Breast epithelium (tissue), 4 donors: ENCODE data around the gene DNAJB13. TPM values are rescaled to one million over a fixed set of nuclear protein-coding genes. Genes with fewer than 3 reads are reported as not detected.
A peak's percentile ranks its signal among the peaks of the same experiment; 100 is the strongest.

Experiments
- DNase-seq, 2 donors: peaks; one replicate each; pipeline ENCODE4 v3.0.0-alpha.2; 2019; ENCODE audit warnings: low spot score in 2 of 2
- H3K27ac ChIP-seq, 2 donors: fragments of 200-600 bp; sonication (generic) in 1 of 2; one replicate each; pipeline ENCODE4 v1.5.1; 2016 to 2019; ENCODE audit warnings: mild to moderate bottlenecking in 1 of 2
- H3K27me3 ChIP-seq, 2 donors: fragments of 200-600 bp; sonication (generic) in 1 of 2; one replicate each; pipeline versions ENCODE4 v1.5.1 to v1.6.0; 2017 to 2019; ENCODE audit warnings: control low read depth in 1 of 2, mild to moderate bottlenecking in 1 of 2
- H3K36me3 ChIP-seq: fragments of 200-600 bp; one replicate; pipeline ENCODE4 v1.5.1; 2019
- H3K4me1 ChIP-seq, 2 donors: fragments of 200-600 bp; sonication (generic); one replicate each; pipeline ENCODE4 v1.5.1; 2016 to 2019; ENCODE audit warnings: control low read depth in 1 of 2
- H3K4me3 ChIP-seq, 3 donors: fragments of 200-600 bp; sonication (generic); 1 replicate in 2 of 3; 2 replicates in 1 of 3; pipeline ENCODE4 v1.5.1; 2016 to 2019; ENCODE audit warnings: mild to moderate bottlenecking in 3 of 3, moderate library complexity in 2 of 3
- H3K9me3 ChIP-seq, 2 donors: fragments of 200-600 bp; sonication (generic) in 1 of 2; one replicate each; pipeline ENCODE4 v1.5.1; 2016 to 2019; ENCODE audit warnings: control low read depth in 1 of 2
- CTCF ChIP-seq, 3 donors: fragments of 450-650 bp; IDR thresholded peaks; one replicate each; pipeline ENCODE4 v1.5.1; 2016 to 2017; ENCODE audit warnings: antibody characterized with exemption in 3 of 3, mild to moderate bottlenecking in 3 of 3, moderate library complexity in 3 of 3
- POLR2A ChIP-seq: fragments of 450-650 bp; IDR thresholded peaks from one replicate; pipeline ENCODE4 v1.6.1; 2016; ENCODE audit warnings: antibody characterized with exemption, mild to moderate bottlenecking, moderate library complexity
- POLR2AphosphoS5 ChIP-seq, 3 donors: sonication (generic); formaldehyde crosslinking; IDR thresholded peaks; one replicate each; pipeline ENCODE4 v1.6.1; 2017; ENCODE audit warnings: antibody characterized with exemption in 3 of 3
- intact Hi-C: fragments of 100-400 bp; cut with DNase I; formaldehyde crosslinking; loops from one replicate; pipeline ENCODE4 v1.15.1; 2023; ENCODE audit warnings: low total_unique reads
- total RNA-seq, 3 donors: library from RNA; depleted of rRNA; stranded (reverse); fragments of >200 nt; gene quantifications; one replicate each; pipeline ENCODE4 v1.1.0, GENCODE V29; 2016

DNAJB13 gene
- total RNA-seq, 3 donors from 2014 or later = not detected

- Histone ChIP-seq H3K4me3 (no peak overlapping the region), H3K27ac (peak overlapping the region; percentile 88 to 89), H3K9me3 (no peaks in the 10 kb centered on the region), H3K4me1 (peaks cover 5 to 18% of the 10 kb centered on the region in 2 donors), H3K27me3 (no peaks in the 10 kb centered on the region), H3K36me3 (no peaks in the 10 kb centered on the region)
- no peak for DNase-seq
- intact Hi-C loops = no loop called here
- TF ChIP-seq CTCF (IDR thresholded peaks at IDR 0.05) (no peak), POLR2AphosphoS5 (IDR thresholded peaks at IDR 0.05) (no peak), POLR2A (no peak)
Measured at GRCh38 chr11:74019104-74019738, 68.4 kb downstream of the DNAJB13 start.

GRCh38 chr11:74019860-74020259, 69.0 kb downstream of the DNAJB13 start:
- peak in 1 of 2 donors; percentile 73 for DNase-seq
- intact Hi-C loops = no loop called here
- no peaks in the 10 kb centered on the region for H3K36me3 ChIP-seq
- H3K27me3 ChIP-seq = no peaks in the 10 kb centered on the region
- H3K27ac ChIP-seq = peak overlapping the region; percentile 88 to 89
- H3K9me3 ChIP-seq = no peaks in the 10 kb centered on the region
- no peak for TF ChIP-seq POLR2A
- no peak for TF ChIP-seq POLR2AphosphoS5 (IDR thresholded peaks at IDR 0.05)
- TF ChIP-seq CTCF (IDR thresholded peaks at IDR 0.05) = no peak
- H3K4me1 ChIP-seq = peaks cover 5 to 18% of the 10 kb centered on the region in 2 donors
- no peak overlapping the region for H3K4me3 ChIP-seq

Other genes with a start within 250 kb of the DNAJB13 start
- gene RAB6A, start 190.0 kb upstream of the DNAJB13 start, total RNA-seq = 100 to 1,000 TPM in 2 of 3 donors, 10 to 100 TPM in 1; 79.6 to 119 (median 102) TPM
- gene MRPL48, start 163.2 kb upstream of the DNAJB13 start, total RNA-seq = 10 to 100 TPM in 2 of 3 donors, 1 to 10 TPM in 1; 6.9 to 28.2 (median 15.7) TPM
- 10 to 100 TPM; 58.9 to 76.7 (median 74.2) TPM for gene COA4, start 74.2 kb upstream of the DNAJB13 start, total RNA-seq
- 10 to 100 TPM in 1 of 3 donors, 1 to 10 TPM in 2; 8.5 to 19.0 (median 9.5) TPM for gene PAAF1, start 74.0 kb upstream of the DNAJB13 start, total RNA-seq
- gene UCP2, start 31.8 kb downstream of the DNAJB13 start, total RNA-seq = 10 to 100 TPM; 28.2 to 82.4 (median 45.2) TPM
- gene UCP3, start 58.1 kb downstream of the DNAJB13 start, total RNA-seq = 1 to 10 TPM; 1.6 to 5.9 (median 1.8) TPM
- gene C2CD3, start 220.0 kb downstream of the DNAJB13 start, total RNA-seq = 10 to 100 TPM; 17.4 to 44.5 (median 37.4) TPM
- 10 to 100 TPM; 16.8 to 27.7 (median 25.2) TPM for gene PPME1, start 220.3 kb downstream of the DNAJB13 start, total RNA-seq